GM18873 (cell line): ENCODE data around the gene GRHL1.
"Not testable (repeated sequence)": the region's sequence is repeated elsewhere in the genome, so short reads cannot be mapped to it uniquely, and the experiment has no call there.

Experiments
- ATAC-seq: cut with Tn5 transposase; IDR thresholded peaks from one replicate; pipeline ENCODE4 v1.9.1; 2021; ENCODE audit warnings: mild to moderate bottlenecking, moderate library complexity, moderate number of reproducible peaks; ENCODE audit not compliant: unreplicated experiment, low FRiP score

The GRHL1 gene

GRCh38 chr2:10006236-10007161, 55.0 kb downstream of the GRHL1 start:
- ATAC-seq, result no peak

- ATAC-seq, result no peak
Observed at GRCh38 chr2:10007435-10007834, 55.9 kb downstream of the GRHL1 start.

DNA sequence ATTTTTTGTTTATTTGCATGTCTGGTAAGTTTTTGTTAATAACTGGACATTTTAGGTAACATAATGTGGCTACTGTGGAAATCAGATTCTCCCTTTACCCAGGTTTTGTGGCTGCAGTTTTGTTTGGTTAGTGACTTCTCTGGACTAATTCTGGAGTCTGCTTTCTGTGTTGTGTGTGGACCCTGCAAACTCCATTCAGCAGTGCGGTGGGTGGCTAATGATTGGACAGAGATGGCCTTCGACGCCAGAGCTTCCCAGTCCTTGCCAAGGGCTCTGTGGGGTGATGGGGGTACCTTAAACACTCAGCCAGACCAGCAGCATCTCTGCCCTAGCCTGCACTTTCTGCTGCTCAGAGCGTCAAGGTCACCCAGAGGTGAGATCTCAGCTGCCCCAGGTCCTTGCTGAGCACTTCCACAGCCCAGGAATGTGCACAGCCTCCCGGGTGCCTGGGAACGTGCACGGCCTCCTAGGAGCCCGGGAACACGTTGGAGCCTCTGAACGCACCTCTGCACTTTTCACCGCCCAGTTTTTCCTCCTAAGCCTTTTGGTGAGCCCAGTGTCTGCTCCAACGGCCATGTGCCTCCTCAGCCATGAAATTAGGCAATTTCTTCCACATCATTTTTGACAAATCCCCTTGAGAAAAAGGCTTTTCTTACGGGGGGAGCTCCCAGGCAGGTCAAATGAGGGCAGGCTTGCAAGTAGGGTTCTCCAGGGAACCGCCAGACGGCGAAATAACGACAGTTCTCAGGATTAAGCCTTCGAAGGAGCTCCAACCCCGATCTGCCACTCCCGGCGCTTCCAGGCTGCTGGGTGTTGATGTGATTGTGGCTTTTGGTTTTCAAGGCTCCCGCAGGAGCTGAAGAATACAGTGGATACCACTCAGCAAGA, 56.7 kb downstream of the GRHL1 start:
- no peak for ATAC-seq

- ATAC-seq, result no peak
Observed at GRCh38 chr2:10008809-10009176, 57.3 kb downstream of the GRHL1 start.

DNA sequence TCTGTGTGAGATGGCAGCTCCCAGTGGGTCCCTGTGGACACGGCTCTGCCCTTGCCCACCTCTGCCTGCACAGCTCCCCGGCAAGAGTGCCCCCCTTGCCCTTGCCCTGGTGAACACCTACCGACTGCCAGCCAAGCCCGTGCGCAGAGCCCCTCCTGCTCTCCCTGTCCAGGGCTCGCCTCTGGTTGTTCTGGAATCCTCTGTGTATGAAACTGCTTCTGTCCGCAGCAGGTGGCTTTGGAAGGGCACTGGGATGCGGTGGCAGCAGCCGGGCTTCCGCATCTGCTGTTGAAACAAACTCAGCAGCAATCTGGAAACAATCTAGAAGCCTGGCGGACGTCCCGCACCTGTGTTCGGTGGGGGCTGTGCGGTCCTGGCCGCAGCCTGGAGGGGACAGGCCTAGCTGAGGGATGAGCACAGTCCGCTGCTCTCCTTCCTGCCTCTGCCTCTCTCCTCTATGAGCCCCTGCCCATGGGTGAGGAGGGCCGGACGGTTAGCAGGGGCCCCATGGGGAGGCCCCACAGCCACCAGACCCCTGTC, 57.8 kb downstream of the GRHL1 start:
- ATAC-seq, result no peak

GRCh38 chr2:10009811-10010781, 58.6 kb downstream of the GRHL1 start:
- ATAC-seq, result no peak

GRCh38 chr2:10010861-10011605, 59.5 kb downstream of the GRHL1 start:
- ATAC-seq, result not testable (repeated sequence)

- ATAC-seq, result not testable (repeated sequence)
Observed at GRCh38 chr2:10011606-10012325, 60.3 kb downstream of the GRHL1 start.

GRCh38 chr2:10012366-10012962, 61.0 kb downstream of the GRHL1 start:
- not testable (repeated sequence) for ATAC-seq

DNA sequence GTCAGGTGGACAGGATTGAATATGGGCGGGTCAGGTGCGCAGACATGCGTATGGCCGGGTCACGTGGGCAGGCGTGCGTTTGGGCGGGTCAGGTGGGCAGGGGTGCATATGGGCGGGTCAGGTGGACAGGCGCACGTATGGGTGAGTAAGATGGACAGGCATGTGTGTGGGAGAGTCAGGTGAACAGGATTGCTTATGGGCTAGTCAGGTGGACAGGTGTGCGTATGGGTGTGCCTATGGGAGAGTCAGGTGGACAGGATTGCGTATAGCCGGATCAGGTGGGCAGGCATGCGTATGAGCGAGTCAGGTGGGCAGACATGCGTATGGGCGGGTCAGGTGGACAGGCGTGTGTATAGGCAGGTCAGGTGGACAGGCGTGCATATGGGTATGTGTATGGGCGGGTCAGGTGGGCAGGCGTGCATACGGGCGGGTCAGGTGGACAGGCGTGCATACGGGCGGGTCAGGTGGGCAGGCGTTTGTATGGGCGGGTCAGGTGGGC, 61.5 kb downstream of the GRHL1 start:
- no peak for ATAC-seq

DNA sequence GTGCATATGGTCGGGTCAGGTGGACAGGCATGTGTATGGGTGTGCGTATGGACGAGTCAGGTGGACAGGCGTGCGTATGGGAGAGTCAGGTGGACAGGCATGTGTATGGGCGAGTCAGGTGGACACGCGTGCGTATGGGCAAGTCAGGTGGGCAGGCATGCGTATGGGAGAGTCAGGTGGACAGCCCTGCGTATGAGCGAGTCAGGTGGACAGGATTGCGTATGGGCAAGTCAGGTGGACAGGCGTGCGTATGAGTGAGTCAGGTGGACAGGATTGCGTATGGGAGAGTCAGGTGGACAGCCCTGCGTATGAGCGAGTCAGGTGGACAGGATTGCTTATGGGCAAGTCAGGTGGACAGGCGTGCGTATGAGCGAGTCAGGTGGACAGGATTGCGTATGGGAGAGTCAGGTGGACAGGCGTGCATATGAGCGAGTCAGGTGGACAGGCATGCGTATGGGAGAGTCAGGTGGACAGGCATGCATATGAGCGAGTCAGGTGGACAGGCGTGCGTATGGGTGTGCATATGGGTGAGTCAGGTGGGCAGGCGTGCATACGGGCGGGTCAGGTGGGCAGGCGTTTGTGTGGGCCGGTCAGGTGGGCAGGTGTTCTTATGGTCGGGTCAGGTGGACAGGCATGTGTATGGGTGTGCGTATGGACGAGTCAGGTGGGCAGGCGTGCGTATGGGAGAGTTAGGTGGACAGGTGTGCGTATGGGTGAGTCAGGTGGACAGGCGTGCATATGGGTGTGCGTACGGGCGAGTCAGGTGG, 62.3 kb downstream of the GRHL1 start:
- ATAC-seq, result not testable (repeated sequence)

DNA sequence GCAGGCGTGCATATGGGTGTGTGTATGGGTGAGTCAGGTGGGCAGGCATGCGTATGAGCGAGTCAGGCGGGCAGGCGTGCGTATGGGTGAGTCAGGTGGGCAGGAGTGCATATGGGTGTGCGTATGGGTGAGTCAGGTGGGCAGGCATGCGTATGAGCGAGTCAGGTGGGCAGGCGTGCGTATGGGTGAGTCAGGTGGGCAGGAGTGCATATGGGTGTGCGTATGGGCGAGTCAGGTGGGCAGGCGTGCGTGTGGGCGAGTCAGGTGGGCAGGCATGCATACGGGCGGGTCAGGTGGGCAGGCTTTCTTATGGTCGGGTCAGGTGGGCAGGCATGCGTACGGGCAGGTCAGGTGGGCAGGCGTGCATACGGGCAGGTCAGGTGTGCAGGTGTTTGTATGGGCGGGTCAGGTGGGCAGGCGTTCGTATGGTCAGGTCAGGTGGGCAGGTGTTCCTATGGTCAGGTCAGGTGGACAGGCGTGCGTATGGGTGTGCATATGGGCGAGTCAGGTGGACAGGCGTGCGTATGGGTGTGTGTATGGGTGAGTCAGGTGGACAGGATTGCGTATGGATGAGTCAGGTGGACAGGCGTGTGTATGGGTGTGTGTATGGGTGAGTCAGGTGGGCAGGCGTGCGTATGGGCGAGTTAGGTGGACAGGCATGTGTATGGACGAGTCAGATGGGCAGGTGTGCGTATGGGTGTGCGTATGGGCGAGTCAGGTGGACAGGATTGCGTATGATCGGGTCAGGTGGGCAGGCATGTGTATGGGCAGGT, 63.1 kb downstream of the GRHL1 start:
- no peak for ATAC-seq

DNA sequence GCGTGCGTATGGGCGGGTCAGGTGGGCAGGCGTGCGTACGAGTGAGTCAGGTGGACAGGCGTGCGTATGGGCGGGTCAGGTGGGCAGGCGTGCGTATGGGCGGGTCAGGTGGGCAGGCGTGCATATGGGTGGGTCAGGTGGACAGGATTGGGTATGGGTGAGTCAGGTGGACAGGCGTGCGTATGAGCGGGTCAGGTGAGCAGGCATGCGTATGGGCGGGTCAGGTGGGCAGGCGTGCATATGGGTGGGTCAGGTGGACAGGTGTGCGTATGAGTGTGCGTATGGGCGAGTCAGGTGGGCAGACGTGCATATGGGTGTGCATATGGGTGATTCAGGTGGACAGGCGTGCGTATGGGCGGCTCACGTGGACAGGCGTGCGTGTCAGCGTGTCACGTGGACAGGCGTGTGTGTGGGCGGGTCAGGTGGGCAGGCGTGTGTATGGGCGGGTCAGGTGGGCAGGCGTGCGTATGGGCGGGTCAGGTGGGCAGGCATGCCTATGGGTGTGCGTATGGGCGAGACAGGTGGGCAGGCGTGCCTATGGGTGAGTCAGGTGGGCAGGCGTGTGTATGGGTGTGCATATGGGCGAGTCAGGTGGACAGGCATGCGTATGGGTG, 64.0 kb downstream of the GRHL1 start:
- ATAC-seq, result not testable (repeated sequence)

GRCh38 chr2:10016001-10016801, 64.7 kb downstream of the GRHL1 start:
- no peak for ATAC-seq

- ATAC-seq, result no peak
Observed at GRCh38 chr2:10016802-10017258, 65.3 kb downstream of the GRHL1 start.
